HG03139 (cell line): ENCODE measurements around the gene METTL16.

Experiments
- ATAC-seq: cut with Tn5 transposase; IDR thresholded peaks from one replicate; pipeline ENCODE4 v1.9.1; 2021; ENCODE audit not compliant: unreplicated experiment

Gene METTL16

DNA sequence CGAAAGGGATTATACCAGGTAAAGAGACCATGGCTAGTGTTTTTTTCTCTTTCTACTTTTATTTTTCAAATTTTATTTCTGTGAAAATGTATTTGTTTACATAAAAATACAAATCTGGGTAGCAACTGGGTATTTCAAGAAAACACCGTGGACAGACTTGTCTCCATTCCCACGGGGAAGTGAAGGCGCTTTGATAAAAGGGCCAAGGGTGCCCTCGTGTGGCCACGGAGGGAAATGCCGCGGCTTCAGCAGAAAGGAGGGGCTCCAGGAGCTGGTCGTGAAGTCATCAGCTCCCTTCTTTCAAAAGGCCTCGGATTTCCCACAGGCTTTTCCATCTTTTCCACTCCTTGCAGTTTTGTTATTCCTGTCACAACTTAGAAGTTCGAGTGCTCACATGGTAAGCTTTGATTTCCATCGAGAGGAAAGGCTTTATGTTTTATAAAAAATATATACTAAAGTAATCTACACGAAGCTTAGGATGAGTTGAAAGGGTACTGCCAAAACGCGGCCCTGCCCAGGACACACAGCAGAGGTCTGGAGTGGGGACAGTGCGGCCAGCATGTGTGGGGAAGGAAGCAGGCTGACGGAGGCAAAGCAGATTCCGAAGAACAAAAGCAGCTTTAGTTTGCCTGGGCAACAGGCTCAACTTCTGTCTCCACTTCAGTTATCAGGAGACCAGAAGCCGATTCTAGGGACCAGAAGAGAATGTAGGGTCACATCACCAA lies 95.5 kb downstream of the METTL16 start:
- ATAC-seq: no peak

- ATAC-seq: no peak
Observed at GRCh38 chr17:2415081-2415480, 96.6 kb downstream of the METTL16 start.

DNA sequence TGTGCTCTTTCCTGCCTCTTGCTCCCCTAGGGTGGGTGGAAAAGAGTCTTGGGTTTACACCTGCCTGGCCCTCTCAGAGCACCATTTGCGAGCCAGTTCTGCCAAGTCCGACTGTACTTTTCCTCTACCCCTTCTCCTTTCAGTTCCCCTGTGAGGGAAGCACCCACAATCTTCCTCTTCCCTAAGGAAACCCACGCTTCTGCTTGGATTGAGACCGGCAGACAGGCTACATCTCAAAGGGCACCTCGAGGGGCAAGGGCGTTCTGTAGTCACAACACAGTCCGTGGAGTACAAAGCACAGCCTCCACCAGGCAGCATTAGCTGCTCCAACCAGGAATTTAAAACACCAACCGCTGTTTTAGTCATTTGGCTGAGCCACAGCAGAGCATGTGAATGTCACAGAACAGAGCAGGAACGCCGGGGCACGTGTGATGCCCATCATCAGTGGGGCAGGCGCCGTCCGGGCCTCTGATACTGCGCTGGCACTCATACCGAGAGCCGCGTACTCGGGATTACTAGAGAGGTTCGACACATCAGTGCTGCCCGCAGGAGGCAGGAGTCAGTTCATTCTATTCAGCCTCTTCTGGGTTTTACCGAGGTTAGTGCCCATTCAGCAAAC lies 97.1 kb downstream of the METTL16 start:
- ATAC-seq: no peak

DNA sequence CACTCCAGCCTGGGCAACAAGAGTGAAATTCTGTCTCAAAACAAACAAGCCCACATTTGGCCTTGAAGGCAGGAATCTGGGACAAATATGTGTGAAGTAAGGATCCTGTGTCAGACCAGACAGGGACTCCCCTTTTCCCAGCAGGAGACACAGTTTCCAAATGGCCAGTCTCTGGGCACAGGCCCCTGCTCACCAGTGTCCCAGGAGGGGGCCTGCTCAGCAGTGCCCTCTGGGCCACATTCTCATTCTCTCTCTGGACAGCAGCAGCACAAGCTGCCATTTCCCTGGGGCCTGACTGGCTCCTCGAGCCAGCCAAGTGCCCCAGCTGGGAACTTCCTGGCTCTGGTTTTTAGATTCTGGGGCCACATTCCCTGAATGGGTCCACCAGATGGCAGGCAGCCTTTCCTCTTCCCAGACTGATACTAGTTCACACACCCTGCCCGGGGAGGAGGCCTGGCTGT lies 99.1 kb downstream of the METTL16 start:
- no peak for ATAC-seq

- no peak for ATAC-seq
Observed at GRCh38 chr17:2410951-2411350, 100.7 kb downstream of the METTL16 start.

DNA sequence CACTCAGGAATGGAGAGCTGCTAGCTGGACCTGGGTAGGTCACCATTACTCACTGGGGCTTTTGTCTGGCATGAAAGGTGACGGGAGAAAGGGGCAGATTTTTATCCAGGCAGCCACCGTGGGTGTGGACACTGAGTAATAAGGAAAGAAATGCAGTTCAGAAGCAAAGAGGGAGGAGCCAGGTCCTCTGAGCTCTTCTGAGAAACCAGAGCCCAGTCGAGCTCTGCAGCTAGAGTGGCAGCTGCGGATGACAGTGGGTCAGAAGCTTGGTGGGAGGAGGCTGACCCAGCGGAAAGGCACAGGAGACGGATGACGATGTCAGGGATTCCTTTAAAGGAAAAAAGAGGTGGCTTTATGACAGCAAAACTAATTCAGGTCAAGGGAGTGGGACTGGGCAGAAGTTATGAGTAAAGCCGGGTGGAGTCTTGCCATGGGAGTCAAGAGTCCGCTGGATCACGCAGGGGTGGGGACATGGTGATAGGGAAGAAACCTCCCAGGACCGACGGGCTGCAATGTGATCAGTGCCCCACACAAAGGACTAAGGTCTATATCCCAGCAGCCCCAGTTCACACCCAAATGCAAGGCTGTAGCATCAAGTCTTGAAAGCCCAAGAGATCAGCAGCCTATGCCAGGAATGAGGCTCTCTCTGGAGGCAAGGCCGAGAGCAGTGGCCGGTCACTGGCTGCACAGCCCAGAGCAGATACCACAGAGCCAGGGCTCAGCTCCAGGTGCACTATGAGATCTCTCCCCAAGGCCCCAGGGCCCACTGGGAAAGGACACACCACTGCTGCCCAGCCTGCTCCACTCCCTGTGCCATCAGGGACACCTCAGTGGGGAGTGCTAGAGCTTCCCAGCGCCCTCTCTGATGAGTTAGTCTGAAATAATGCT lies 104.5 kb downstream of the METTL16 start:
- ATAC-seq: no peak

GRCh38 chr17:2406271-2406902 lies 105.3 kb downstream of the METTL16 start:
- no peak for ATAC-seq

DNA sequence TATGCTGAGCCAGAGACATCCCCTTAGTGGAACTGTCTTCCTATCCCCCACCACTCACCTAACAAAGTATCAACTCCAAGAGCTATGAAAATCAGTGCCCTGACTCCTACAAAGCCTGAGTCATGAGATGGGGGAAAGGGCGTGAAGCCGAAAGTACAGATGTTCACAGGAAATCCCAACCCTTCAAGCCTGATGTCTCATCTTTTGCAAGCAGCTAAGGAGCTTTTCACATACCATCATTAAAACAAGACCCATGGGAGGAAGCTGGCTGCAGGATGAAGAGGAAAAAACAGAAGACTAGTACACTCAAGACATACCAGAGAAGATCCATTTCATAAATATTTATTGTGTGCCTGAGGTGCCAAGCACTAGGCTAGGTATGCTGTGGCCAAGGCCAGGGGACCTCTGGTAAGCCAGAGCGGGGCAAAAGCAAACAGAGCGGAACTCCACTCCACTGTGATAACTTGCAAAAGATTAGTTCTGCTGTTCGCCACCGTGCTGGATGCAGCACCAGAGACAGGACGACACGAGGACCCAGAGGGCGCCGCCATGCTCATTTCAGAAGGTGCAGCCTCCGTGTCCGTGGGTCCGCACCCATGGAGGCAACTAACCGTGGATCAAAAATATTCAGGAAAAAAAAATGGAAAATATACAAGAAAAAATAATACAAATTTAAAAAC lies 106.3 kb downstream of the METTL16 start:
- no peak for ATAC-seq

GRCh38 chr17:2403044-2403443 lies 108.6 kb downstream of the METTL16 start:
- no peak for ATAC-seq

GRCh38 chr17:2402544-2402943 lies 109.1 kb downstream of the METTL16 start:
- ATAC-seq: no peak

GRCh38 chr17:2401426-2402221 lies 110.1 kb downstream of the METTL16 start:
- ATAC-seq: peak; percentile 41

DNA sequence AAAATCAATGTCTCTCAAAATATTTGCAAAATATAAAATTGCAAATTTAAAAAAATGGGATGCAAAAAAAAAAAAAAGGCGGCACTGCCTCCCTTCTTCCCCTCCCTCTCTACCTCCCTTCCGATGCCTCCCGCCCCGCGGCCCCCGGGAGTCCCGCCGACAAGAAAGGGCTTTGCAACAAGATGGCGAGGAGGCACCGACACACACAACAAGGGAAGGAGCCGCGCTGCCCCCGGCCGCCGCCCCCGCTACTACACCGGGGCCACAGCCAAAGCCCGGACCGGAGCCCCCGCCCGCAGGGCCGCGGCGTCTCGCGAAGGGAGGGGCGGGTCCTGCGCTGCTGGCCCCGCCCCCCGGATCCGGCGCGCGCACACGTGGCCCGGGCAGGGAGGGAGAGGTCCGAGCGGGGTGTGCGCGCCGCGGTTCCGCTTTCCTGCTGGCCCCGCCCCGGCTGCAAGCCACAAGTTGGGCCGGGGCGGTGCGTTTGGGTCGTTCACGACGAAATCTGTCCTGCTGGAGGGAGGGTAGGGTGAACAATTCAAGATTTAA lies 110.7 kb downstream of the METTL16 start, which contains the start of gene MNT:
Gene MNT, minus strand, starts transcription at position 184 of the 549 bp plus-strand sequence. CDS start 348 bp downstream, outside the sequence.
- ATAC-seq: peak; percentile 34

DNA sequence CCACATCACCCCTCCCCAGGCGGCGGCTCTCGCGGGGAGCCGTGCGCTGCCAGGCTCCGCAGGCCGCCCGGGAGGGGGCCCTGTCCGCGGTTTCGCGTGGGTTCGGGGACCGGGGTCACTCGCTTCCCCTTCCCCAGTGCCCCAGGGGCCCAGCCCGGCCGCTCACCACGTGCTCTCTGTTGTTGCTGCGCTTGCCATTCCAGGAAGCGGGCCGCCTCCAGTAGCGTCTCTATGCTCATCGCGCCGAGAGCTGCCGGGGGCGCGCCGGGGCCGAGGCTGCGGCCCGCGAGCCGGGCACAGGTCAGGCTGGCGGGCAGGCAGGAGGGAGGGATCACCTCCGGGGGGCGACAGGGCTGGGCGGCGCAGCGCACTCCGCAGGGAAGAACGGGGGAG lies 111.2 kb downstream of the METTL16 start:
- no peak for ATAC-seq

DNA sequence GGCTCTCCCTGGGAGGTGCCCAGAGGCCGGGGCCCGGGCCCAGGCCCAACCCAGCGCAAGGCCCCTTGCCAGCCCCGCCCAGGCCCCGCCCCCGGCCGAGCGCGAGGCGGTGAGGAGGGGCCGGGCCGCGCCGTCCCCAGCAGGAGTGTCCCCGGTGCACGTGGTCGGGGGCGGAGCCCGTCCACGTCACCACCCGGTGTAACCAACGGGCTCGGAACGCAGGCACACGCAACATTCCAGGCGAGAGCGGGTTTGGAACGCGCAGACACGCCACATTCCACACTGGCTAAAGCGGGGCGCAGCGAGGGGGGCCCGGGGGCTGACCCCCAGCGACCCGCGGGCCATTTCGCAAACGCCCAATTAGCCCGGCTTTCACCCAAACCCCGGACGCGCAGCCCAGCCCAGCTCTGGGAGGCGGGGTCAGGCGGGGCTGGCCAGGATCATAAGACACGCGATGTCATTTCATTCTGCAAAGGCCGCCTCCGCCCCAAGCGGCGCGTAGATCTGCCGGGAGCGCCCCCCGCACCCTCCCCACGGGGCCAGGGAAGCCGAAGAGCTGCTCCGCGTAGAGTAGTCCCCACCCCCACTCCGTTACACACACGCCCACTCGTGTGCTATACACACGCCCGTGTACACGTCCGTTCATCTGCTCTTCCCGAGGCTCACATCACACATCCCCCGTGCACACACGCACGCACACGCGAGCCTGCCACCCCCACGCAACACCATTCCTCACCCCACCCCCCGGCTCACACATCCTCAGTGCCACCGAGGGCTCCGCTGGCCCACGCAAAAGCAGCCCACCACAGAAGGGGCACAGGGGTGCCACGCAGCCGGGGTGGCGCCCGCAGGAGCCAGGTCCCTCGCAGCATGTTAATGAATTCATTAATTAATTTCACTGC lies 111.9 kb downstream of the METTL16 start:
- peak; percentile 37 for ATAC-seq

- no peak for ATAC-seq
Observed at GRCh38 chr17:2398655-2399571, 112.8 kb downstream of the METTL16 start.

GRCh38 chr17:2398182-2398581 lies 113.5 kb downstream of the METTL16 start:
- no peak for ATAC-seq
